B cell (primary cell): Measurements from ENCODE around the gene CCDC91. TPM values are rescaled to one million over a fixed set of nuclear protein-coding genes. Genes with fewer than 3 reads are reported as not detected.

Source experiments
- ATAC-seq: fragments of 200-7000 bp; cut with Tn5 transposase; one replicate; pipeline ENCODE4 v1.10.0; 2021; ENCODE audit warnings: low read depth, mild to moderate bottlenecking, moderate number of reproducible peaks, moderate library complexity
- CTCF ChIA-PET: fragments of 350-600 bp; sonication (Branson Sonifier 250); formaldehyde crosslinking; loops from one replicate; lab custom pipeline; 2021; ENCODE audit warnings: antibody characterized with exemption, inconsistent platforms; lab: Charles Lee
- POLR2A ChIA-PET: fragments of 350-600 bp; sonication (Branson Sonifier 250); formaldehyde crosslinking; loops from one replicate; lab custom pipeline; 2021; ENCODE audit warnings: antibody characterized with exemption; lab: Charles Lee
- DNase-seq: peaks from one replicate; pipeline ENCODE4 v3.0.0; 2013
- H2AFZ ChIP-seq: 2 replicates; pipeline ENCODE4 v1.6.1; 2012; ENCODE audit warnings: mild to moderate bottlenecking, low read depth, low read length; ENCODE audit not compliant: insufficient read depth, poor library complexity, severe bottlenecking
- H3K27ac ChIP-seq, 2 donors: 1 replicate in 1 of 2; 2 replicates in 1 of 2; pipeline ENCODE4 v1.5.1; 2012 to 2013; ENCODE audit warnings: low read length in 2 of 2, mild to moderate bottlenecking in 2 of 2, moderate library complexity in 1 of 2
- H3K27me3 ChIP-seq, 4 experiments: fragments of 200-600 bp in 1 of 4; sonication (generic) in 1 of 4; replicated peaks in 1 of 4; 1 replicate in 2 of 4; 2 replicates in 2 of 4; pipeline versions ENCODE4 v1.6.1 to v1.7.0; 2013 to 2016; ENCODE audit warnings: low read length in 3 of 4, mild to moderate bottlenecking in 2 of 4, mixed read lengths in 1 of 4, moderate library complexity in 1 of 4; ENCODE audit not compliant: insufficient read depth in 4 of 4, control insufficient read depth in 3 of 4; ENCODE audit errors: control extremely low read depth in 1 of 4
- H3K36me3 ChIP-seq, 2 experiments: replicated peaks in 1 of 2; 1 replicate in 1 of 2; 2 replicates in 1 of 2; pipeline versions ENCODE4 v1.6.1 to v1.7.1; 2013; ENCODE audit warnings: low read length in 1 of 2; ENCODE audit not compliant: insufficient read depth in 2 of 2, control insufficient read depth in 1 of 2; ENCODE audit errors: control extremely low read depth in 1 of 2, extremely low read depth in 1 of 2
- H3K4me1 ChIP-seq, 2 donors: fragments of 200-600 bp in 1 of 2; sonication (generic) in 1 of 2; 1 replicate in 1 of 2; 2 replicates in 1 of 2; pipeline versions ENCODE4 v1.5.1 to v1.6.1; 2013 to 2017; ENCODE audit warnings: low read length in 2 of 2; ENCODE audit not compliant: control insufficient read depth in 2 of 2, insufficient read depth in 2 of 2
- H3K4me2 ChIP-seq: replicated peaks from 2 replicates; pipeline ENCODE3; 2012; ENCODE audit warnings: mild to moderate bottlenecking, low read depth, low read length; ENCODE audit not compliant: poor library complexity, severe bottlenecking
- H3K4me3 ChIP-seq, 5 experiments: fragments of 200-600 bp in 1 of 5; sonication (generic) in 1 of 5; 1 replicate in 3 of 5; 2 replicates in 2 of 5; pipeline versions ENCODE4 v1.5.1 to v1.7.0; 2011 to 2016; ENCODE audit warnings: low read length in 4 of 5, mild to moderate bottlenecking in 4 of 5, low read depth in 2 of 5, control low read depth in 1 of 5, moderate library complexity in 1 of 5; ENCODE audit not compliant: insufficient read depth in 1 of 5; ENCODE audit errors: control extremely low read depth in 1 of 5, extremely low read depth in 1 of 5
- H3K79me2 ChIP-seq: fragments of 200-600 bp; sonication (generic); one replicate; pipeline ENCODE4 v1.6.0; 2016; ENCODE audit warnings: low read length; ENCODE audit not compliant: control insufficient read depth, insufficient read depth
- H3K9ac ChIP-seq: fragments of 200-600 bp; sonication (generic); 2 replicates; pipeline ENCODE4 v1.6.1; 2017; ENCODE audit warnings: mild to moderate bottlenecking, low read length, moderate library complexity
- H3K9me3 ChIP-seq, 3 donors: one replicate each; pipeline versions ENCODE4 v1.6.1 to v1.7.1; 2013; ENCODE audit warnings: low read length in 2 of 3; ENCODE audit not compliant: control insufficient read depth in 2 of 3, insufficient read depth in 1 of 3; ENCODE audit errors: control extremely low read depth in 1 of 3
- H4K20me1 ChIP-seq: 2 replicates; pipeline ENCODE4 v1.6.0; 2012; ENCODE audit warnings: mild to moderate bottlenecking, low read length; ENCODE audit not compliant: insufficient read depth, control insufficient read depth, poor library complexity, severe bottlenecking
- H3K27ac Mint-ChIP-seq: one replicate; pipeline ENCODE4 v1.8.0; 2021; ENCODE audit warnings: mixed read lengths
- H3K27me3 Mint-ChIP-seq: one replicate; pipeline ENCODE4 v1.8.0; 2021; ENCODE audit warnings: mixed read lengths
- H3K4me1 Mint-ChIP-seq: one replicate; pipeline ENCODE4 v1.8.0; 2021; ENCODE audit warnings: mixed read lengths
- H3K4me3 Mint-ChIP-seq: one replicate; pipeline ENCODE4 v1.8.0; 2021; ENCODE audit warnings: mixed read lengths
- H3K9me3 Mint-ChIP-seq: one replicate; pipeline ENCODE4 v1.8.0; 2022; ENCODE audit warnings: mixed read lengths; ENCODE audit not compliant: insufficient read depth
- EZH2 ChIP-seq: IDR thresholded peaks from 2 replicates; pipeline ENCODE4 v1.6.1; 2012; ENCODE audit warnings: borderline replicate concordance, low read depth, mild to moderate bottlenecking, moderate library complexity, low read length; ENCODE audit not compliant: insufficient read depth, poor library complexity, severe bottlenecking
- WGBS: methylation state at CpG from one replicate; pipeline ENCODE4 v1.1.5; 2013; ENCODE audit warnings: missing lambda C conversion rate; ENCODE audit not compliant: insufficient coverage; 5-methylcytosine and 5-hydroxymethylcytosine counted together
- intact Hi-C: fragments of 100-400 bp; cut with micrococcal nuclease; formaldehyde crosslinking; loops from one replicate; pipeline ENCODE4 v1.10.0; 2022
- polyA plus RNA-seq: library from polyadenylated mRNA; depleted of rRNA; stranded (reverse); fragments of >200 nt; gene quantifications from 2 replicates; pipeline ENCODE4 v1.2.3, GENCODE V29; 2012
- total RNA-seq, 2 donors: library from RNA; stranded (reverse); fragments of 120-200 nt in 1 of 2; gene quantifications; 1 replicate in 1 of 2; 2 replicates in 1 of 2; pipeline versions ENCODE4 v1.2.3 to v1.2.4, GENCODE V29; 2013 to 2022
- TF ChIP-seq, protein P1 (sequence below): fragments of 200-600 bp; IDR thresholded peaks from one replicate; pipeline ENCODE4 v1.8.0; 2022; ENCODE audit warnings: antibody characterized with exemption, mild to moderate bottlenecking

Gene CCDC91
- total and polyA plus RNA-seq, 2 donors (not counting 1 experiment from before 2014, with no cell fraction given) = 10.9 to 64.8 TPM

DNA sequence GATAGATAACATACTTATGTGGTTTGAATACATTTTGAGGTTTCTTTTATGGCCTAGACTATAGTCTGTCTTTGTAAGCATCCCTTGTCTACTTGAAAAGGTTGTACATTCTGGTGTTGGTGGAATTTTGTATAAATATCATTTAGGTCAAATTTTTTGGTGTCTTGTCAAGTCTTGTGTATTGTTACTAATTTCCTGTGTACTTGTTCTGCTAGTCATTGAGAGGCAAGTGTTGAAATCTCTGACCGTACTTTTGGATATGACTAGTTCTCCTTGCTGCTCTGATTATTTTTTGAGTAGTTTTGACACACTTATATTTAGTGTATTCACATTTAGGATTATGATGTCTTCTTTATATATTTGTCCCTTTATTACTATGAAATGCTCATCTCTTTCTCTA is 219.6 kb downstream of the CCDC91 start:
- ATAC-seq (no peak), DNase-seq (no peak)
- H3K9me3 Mint-ChIP-seq = peaks cover 2% of the 10 kb centered on the region
- Histone ChIP-seq H3K27me3 (no peaks in the 10 kb centered on the region), H3K79me2 (no peaks in the 10 kb centered on the region), H3K36me3 (peaks cover 1 to 7% of the 10 kb centered on the region in 2 experiments), H3K9me3 (peaks cover 0 to 3% (median 0%) of the 10 kb centered on the region in 3 donors), H3K27ac (no peak overlapping the region), H2AFZ (no peak overlapping the region), H3K9ac (no peak overlapping the region), H3K4me2 (no peak overlapping the region), H3K4me3 (no peak overlapping the region), H4K20me1 (no peaks in the 10 kb centered on the region), H3K4me1 (no peaks in the 10 kb centered on the region)
- H3K27me3 Mint-ChIP-seq = no peaks in the 10 kb centered on the region
- H3K4me1 Mint-ChIP-seq = peaks cover 3% of the 10 kb centered on the region
- ChIA-PET POLR2A (no interaction called here), CTCF (no interaction called here)
- H3K27ac Mint-ChIP-seq = no peak overlapping the region
- intact Hi-C loops = no loop called here
- no peak for TF ChIP-seq EZH2
- TF ChIP-seq, protein P1, sequence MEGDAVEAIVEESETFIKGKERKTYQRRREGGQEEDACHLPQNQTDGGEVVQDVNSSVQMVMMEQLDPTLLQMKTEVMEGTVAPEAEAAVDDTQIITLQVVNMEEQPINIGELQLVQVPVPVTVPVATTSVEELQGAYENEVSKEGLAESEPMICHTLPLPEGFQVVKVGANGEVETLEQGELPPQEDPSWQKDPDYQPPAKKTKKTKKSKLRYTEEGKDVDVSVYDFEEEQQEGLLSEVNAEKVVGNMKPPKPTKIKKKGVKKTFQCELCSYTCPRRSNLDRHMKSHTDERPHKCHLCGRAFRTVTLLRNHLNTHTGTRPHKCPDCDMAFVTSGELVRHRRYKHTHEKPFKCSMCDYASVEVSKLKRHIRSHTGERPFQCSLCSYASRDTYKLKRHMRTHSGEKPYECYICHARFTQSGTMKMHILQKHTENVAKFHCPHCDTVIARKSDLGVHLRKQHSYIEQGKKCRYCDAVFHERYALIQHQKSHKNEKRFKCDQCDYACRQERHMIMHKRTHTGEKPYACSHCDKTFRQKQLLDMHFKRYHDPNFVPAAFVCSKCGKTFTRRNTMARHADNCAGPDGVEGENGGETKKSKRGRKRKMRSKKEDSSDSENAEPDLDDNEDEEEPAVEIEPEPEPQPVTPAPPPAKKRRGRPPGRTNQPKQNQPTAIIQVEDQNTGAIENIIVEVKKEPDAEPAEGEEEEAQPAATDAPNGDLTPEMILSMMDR = no peak
- H3K4me3 Mint-ChIP-seq = no peak overlapping the region
- no CpG with 5 or more reads among the region's 1 CpG for WGBS

DNA sequence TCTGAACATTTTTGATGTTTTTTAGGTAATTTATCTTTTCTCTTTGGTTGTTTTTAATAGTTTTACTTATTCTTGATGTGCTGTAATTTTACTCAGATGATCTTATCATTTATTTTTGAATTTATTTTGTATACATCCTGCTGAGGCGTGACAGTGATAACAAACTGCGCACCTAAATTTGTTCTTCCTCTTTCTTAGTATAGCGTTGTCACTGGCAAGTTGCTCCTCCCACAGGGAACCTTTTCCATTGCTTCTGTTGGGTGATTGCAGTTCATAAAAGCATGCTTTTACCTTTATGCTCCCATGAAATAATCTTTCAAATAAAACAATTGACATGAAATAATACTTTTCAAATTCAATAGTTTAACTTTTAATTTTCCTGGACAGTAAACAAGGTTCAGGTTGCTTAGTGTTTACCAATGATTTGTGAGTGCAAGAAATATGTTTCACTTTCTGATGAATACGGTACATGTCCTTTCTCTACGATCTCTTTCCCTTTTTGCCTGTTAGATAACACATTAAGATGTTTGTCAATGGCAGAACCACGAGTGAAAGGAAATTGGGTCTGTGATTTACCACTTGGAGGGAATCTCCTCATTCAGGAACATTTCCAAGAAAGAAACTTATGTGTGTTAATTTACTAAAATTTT is 223.3 kb downstream of the CCDC91 start:
- Histone ChIP-seq H3K27ac (peak overlapping the region in 1 of 2 donors; percentile 54), H3K4me3 (peak overlapping the region in 1 of 5 experiments; percentile 37), H4K20me1 (no peaks in the 10 kb centered on the region), H3K9me3 (peaks cover 0 to 2% (median 0%) of the 10 kb centered on the region in 3 donors), H3K4me1 (no peaks in the 10 kb centered on the region), H2AFZ (no peak overlapping the region), H3K27me3 (no peaks in the 10 kb centered on the region), H3K79me2 (no peaks in the 10 kb centered on the region), H3K9ac (peak overlapping the region; percentile 40), H3K4me2 (peak overlapping the region; percentile 22), H3K36me3 (peaks cover 4 to 7% of the 10 kb centered on the region in 2 experiments)
- ChIA-PET POLR2A (no interaction called here), CTCF (no interaction called here)
- H3K4me1 Mint-ChIP-seq = peaks cover 3% of the 10 kb centered on the region
- peak; percentile 54 for ATAC-seq
- DNase-seq = peak; percentile 50
- peak overlapping the region; percentile 27 for H3K4me3 Mint-ChIP-seq
- WGBS = no CpG with 5 or more reads among the region's 6 CpGs
- intact Hi-C loops = no loop called here
- TF ChIP-seq, protein P1 = no peak
- no peak for TF ChIP-seq EZH2
- H3K27me3 Mint-ChIP-seq = no peaks in the 10 kb centered on the region
- no peaks in the 10 kb centered on the region for H3K9me3 Mint-ChIP-seq
- peak overlapping the region; percentile 47 for H3K27ac Mint-ChIP-seq
